ENCODE measurements around the gene SYCP2. TPM values are rescaled to one million over a fixed set of nuclear protein-coding genes. Genes with fewer than 3 reads are reported as not detected.

SYCP2 gene, protein sequence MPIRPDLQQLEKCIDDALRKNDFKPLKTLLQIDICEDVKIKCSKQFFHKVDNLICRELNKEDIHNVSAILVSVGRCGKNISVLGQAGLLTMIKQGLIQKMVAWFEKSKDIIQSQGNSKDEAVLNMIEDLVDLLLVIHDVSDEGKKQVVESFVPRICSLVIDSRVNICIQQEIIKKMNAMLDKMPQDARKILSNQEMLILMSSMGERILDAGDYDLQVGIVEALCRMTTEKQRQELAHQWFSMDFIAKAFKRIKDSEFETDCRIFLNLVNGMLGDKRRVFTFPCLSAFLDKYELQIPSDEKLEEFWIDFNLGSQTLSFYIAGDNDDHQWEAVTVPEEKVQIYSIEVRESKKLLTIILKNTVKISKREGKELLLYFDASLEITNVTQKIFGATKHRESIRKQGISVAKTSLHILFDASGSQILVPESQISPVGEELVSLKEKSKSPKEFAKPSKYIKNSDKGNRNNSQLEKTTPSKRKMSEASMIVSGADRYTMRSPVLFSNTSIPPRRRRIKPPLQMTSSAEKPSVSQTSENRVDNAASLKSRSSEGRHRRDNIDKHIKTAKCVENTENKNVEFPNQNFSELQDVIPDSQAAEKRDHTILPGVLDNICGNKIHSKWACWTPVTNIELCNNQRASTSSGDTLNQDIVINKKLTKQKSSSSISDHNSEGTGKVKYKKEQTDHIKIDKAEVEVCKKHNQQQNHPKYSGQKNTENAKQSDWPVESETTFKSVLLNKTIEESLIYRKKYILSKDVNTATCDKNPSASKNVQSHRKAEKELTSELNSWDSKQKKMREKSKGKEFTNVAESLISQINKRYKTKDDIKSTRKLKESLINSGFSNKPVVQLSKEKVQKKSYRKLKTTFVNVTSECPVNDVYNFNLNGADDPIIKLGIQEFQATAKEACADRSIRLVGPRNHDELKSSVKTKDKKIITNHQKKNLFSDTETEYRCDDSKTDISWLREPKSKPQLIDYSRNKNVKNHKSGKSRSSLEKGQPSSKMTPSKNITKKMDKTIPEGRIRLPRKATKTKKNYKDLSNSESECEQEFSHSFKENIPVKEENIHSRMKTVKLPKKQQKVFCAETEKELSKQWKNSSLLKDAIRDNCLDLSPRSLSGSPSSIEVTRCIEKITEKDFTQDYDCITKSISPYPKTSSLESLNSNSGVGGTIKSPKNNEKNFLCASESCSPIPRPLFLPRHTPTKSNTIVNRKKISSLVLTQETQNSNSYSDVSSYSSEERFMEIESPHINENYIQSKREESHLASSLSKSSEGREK (N-terminal part only)
- 10 to 100 TPM in 1 of 6 donors, 1 to 10 TPM in 5; 1.1 to 13.3 (median 2.0) TPM for total RNA-seq

DNA sequence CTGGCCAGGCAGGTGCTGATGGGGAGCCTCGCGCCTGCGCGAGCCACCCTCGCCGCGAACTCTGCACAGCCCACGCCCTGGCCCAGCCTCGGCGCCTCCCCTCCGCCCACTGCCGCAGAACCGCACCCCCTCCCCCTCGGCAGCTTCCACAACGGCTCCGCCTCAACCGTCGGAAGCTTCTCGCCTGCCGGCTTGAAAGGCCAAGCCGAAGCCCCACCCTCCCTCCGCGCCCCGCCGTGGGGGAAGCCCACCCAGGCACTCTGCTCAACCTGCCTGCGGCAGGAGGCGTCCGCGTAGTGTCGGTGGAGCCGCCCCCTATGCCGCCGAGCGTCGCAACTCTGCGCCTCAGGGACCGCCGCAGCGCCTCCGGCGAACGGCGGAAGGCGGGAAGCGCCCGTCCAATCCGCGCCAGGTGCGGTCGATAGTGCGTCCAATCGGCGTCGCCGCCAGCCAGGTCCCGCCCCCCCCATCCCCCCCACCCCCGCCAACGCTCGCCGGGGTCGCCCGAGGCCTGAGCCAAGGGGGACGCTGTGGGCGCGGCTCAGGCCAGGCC lies at the start of gene SYCP2:
Gene SYCP2 (minus strand): TSS at position 342 of the 553 bp plus-strand sequence. CDS start 11,224 bp downstream, outside the sequence.
- peak; percentile 40 to 91 for DNase-seq
- Histone ChIP-seq H3K27me3 (no peaks in the 10 kb centered on the region), H3K9me3 (no peaks in the 10 kb centered on the region), H3K27ac (peak within 1 kb of the TSS; percentile 66 to 89 (median 74)), H3K36me3 (peaks cover 0 to 6% (median 0%) of the 10 kb centered on the region in 4 donors), H3K4me1 (peaks cover 20 to 33% (median 29%) of the 10 kb centered on the region in 4 donors), H3K4me3 (peak within 1 kb of the TSS; percentile 71 to 85 (median 74))
- TF ChIP-seq POLR2AphosphoS5 (IDR thresholded peaks at IDR 0.05) (no peak), CTCF (IDR thresholded peaks at IDR 0.05) (no peak), EP300 (IDR thresholded peaks at IDR 0.05) (no peak), POLR2A (IDR thresholded peaks at IDR 0.05) (no peak)
- ATAC-seq (ENCODE audit: low FRiP score in 2 of 2) = peak; percentile 50 to 83
- 42 to 67% methylated on average over 22 to 42 of the region's 65 CpGs for WGBS, 2 donors

GRCh38 chr20:59983076-59983475 lies 49.6 kb upstream of the SYCP2 start:
- DNase-seq = no peak
- Histone ChIP-seq H3K9me3 (no peaks in the 10 kb centered on the region), H3K27ac (no peak overlapping the region), H3K36me3 (no peaks in the 10 kb centered on the region), H3K27me3 (no peaks in the 10 kb centered on the region), H3K4me3 (no peak overlapping the region), H3K4me1 (peaks cover 0 to 13% (median 2%) of the 10 kb centered on the region in 4 donors)
- no peak for TF ChIP-seq CTCF (IDR thresholded peaks at IDR 0.05)
- no peak for TF ChIP-seq EP300 (IDR thresholded peaks at IDR 0.05)
- 92 to 95% methylated on average over 9 of the region's 9 CpGs for WGBS, 2 donors
- ATAC-seq (ENCODE audit: low FRiP score in 2 of 2) = no peak

GRCh38 chr20:59977086-59977485 lies 43.6 kb upstream of the SYCP2 start:
- TF ChIP-seq POLR2AphosphoS5 (IDR thresholded peaks at IDR 0.05) = no peak
- TF ChIP-seq POLR2A (IDR thresholded peaks at IDR 0.05) = no peak
- TF ChIP-seq EP300 (IDR thresholded peaks at IDR 0.05) = no peak
- no peak for TF ChIP-seq CTCF (IDR thresholded peaks at IDR 0.05)
- WGBS, 2 donors = 89% methylated on average over 7 to 9 of the region's 9 CpGs
- Histone ChIP-seq H3K36me3 (no peaks in the 10 kb centered on the region), H3K27me3 (no peaks in the 10 kb centered on the region), H3K27ac (no peak overlapping the region), H3K4me1 (no peaks in the 10 kb centered on the region), H3K9me3 (no peaks in the 10 kb centered on the region), H3K4me3 (no peak overlapping the region)
- ATAC-seq (ENCODE audit: low FRiP score in 2 of 2) (no peak), DNase-seq (peak in 1 of 2 donors; percentile 10)

- Histone ChIP-seq H3K27ac (no peak overlapping the region), H3K4me1 (peaks cover 0 to 6% (median 3%) of the 10 kb centered on the region in 4 donors), H3K4me3 (no peak overlapping the region), H3K27me3 (no peaks in the 10 kb centered on the region), H3K36me3 (no peaks in the 10 kb centered on the region), H3K9me3 (no peaks in the 10 kb centered on the region)
- WGBS, 2 donors = 81 to 89% methylated on average over 6 of the region's 6 CpGs
- DNase-seq = no peak
- TF ChIP-seq POLR2A (IDR thresholded peaks at IDR 0.05) = no peak
- TF ChIP-seq POLR2AphosphoS5 (IDR thresholded peaks at IDR 0.05) = no peak
- no peak for TF ChIP-seq CTCF (IDR thresholded peaks at IDR 0.05)
- TF ChIP-seq EP300 (IDR thresholded peaks at IDR 0.05) = no peak
- no peak for ATAC-seq (ENCODE audit: low FRiP score in 2 of 2)
Observed at GRCh38 chr20:59976156-59976782, 42.8 kb upstream of the SYCP2 start.
